ENCODE results near the gene F13B.

F13B gene

DNA sequence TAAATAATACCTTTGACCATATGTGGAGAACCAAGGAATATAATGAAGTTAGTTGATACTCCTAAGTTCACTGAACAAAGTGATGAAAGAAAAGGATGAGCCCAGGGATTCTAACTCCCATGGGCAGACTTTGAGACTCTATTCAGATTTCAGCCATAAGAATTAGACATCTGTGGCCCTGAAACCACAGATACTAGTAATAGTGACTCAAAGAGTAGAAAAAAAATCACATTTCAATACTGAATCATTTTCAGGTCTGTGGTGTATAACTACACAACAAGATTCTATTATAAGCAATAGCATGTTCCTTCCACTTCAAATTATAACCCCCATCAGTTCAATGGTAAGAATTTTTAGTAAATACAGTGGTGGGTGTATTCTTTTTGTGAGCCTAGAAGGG is 16.4 kb upstream of the F13B start:
- Histone ChIP-seq H3K9me3 (ENCODE audit: insufficient read depth, low read depth, low read length) (peaks cover 53% of the 10 kb centered on the region), H3K36me3 (ENCODE audit: insufficient read depth, low read depth, low read length) (peaks cover 73% of the 10 kb centered on the region), H3K27ac (ENCODE audit: low read length) (no peak overlapping the region), H3K4me3 (ENCODE audit: low read length) (no peak overlapping the region), H3K9ac (ENCODE audit: low read depth, low read length) (no peak overlapping the region), H3K4me1 (ENCODE audit: insufficient read depth, low read length) (no peaks in the 10 kb centered on the region), H3K27me3 (ENCODE audit: insufficient read depth, low read length) (no peaks in the 10 kb centered on the region)

GRCh38 chr1:197081117-197081753 is 14.2 kb upstream of the F13B start:
- no peaks in the 10 kb centered on the region for H3K27me3 ChIP-seq (ENCODE audit: insufficient read depth, low read length)
- no peak overlapping the region for H3K27ac ChIP-seq (ENCODE audit: low read length)
- no peaks in the 10 kb centered on the region for H3K4me1 ChIP-seq (ENCODE audit: insufficient read depth, low read length)
- H3K9me3 ChIP-seq (ENCODE audit: insufficient read depth, low read depth, low read length), result peaks cover 53% of the 10 kb centered on the region
- no peak overlapping the region for H3K4me3 ChIP-seq (ENCODE audit: low read length)
- H3K9ac ChIP-seq (ENCODE audit: low read depth, low read length), result no peak overlapping the region
- H3K36me3 ChIP-seq (ENCODE audit: insufficient read depth, low read depth, low read length), result peaks cover 50% of the 10 kb centered on the region

DNA sequence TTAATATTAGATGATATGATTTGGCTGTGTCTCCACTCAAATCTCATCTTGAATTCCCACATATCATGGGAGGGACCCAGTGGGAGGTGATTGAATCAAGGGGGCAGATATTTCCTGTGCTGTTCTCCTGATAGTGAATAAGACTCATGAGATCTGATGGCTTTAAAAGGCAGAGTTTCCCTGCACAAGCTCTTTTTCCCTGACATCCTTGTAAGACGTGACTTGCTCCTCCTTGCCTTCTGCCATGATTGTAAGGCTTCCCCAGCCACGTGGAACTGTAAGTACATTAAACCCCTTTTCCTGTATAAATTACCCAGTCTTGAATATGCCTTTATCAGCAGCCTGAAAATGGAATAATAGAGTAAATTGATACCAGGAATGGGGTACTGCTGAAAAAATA is 13.3 kb upstream of the F13B start:
- no peaks in the 10 kb centered on the region for H3K27me3 ChIP-seq (ENCODE audit: insufficient read depth, low read length)
- H3K9me3 ChIP-seq (ENCODE audit: insufficient read depth, low read depth, low read length), result peaks cover 49% of the 10 kb centered on the region
- H3K27ac ChIP-seq (ENCODE audit: low read length), result no peak overlapping the region
- no peaks in the 10 kb centered on the region for H3K4me1 ChIP-seq (ENCODE audit: insufficient read depth, low read length)
- peaks cover 41% of the 10 kb centered on the region for H3K36me3 ChIP-seq (ENCODE audit: insufficient read depth, low read depth, low read length)
- no peak overlapping the region for H3K9ac ChIP-seq (ENCODE audit: low read depth, low read length)
- H3K4me3 ChIP-seq (ENCODE audit: low read length), result no peak overlapping the region

DNA sequence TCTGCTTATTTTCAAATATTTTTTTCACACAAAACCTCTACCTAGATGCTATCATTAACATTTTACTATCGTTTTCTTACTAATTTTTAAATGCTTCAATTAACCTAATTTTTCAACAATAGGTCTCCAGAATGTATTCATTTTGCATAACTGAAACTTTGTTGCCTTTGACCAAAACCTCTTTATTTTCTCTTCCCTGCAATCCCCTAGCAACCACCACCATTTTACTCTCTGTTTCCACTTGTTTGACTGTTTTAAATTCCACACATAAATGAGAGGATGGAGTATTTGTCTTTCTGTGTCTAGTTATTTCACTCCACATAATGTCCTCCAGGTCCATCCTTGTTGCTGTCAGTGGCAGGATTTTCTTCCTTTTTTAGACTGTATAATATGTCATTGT is 9.5 kb upstream of the F13B start:
- no peaks in the 10 kb centered on the region for H3K27me3 ChIP-seq (ENCODE audit: insufficient read depth, low read length)
- peaks cover 4% of the 10 kb centered on the region; the same call in 1 of the 2 replicates for H3K36me3 ChIP-seq (ENCODE audit: insufficient read depth, low read depth, low read length)
- no peaks in the 10 kb centered on the region for H3K4me1 ChIP-seq (ENCODE audit: insufficient read depth, low read length)
- no peak overlapping the region for H3K27ac ChIP-seq (ENCODE audit: low read length)
- peaks cover 17% of the 10 kb centered on the region for H3K9me3 ChIP-seq (ENCODE audit: insufficient read depth, low read depth, low read length)
- H3K9ac ChIP-seq (ENCODE audit: low read depth, low read length), result no peak overlapping the region
- H3K4me3 ChIP-seq (ENCODE audit: low read length), result no peak overlapping the region

GRCh38 chr1:197073978-197074377 is 6.9 kb upstream of the F13B start:
- no peak overlapping the region for H3K4me3 ChIP-seq (ENCODE audit: low read length)
- no peak overlapping the region for H3K27ac ChIP-seq (ENCODE audit: low read length)
- no peaks in the 10 kb centered on the region for H3K36me3 ChIP-seq (ENCODE audit: insufficient read depth, low read depth, low read length)
- H3K9me3 ChIP-seq (ENCODE audit: insufficient read depth, low read depth, low read length), result no peaks in the 10 kb centered on the region
- no peaks in the 10 kb centered on the region for H3K4me1 ChIP-seq (ENCODE audit: insufficient read depth, low read length)
- H3K27me3 ChIP-seq (ENCODE audit: insufficient read depth, low read length), result no peaks in the 10 kb centered on the region
- H3K9ac ChIP-seq (ENCODE audit: low read depth, low read length), result no peak overlapping the region

- Histone ChIP-seq H3K4me3 (ENCODE audit: low read length) (no peak overlapping the region), H3K36me3 (ENCODE audit: insufficient read depth, low read depth, low read length) (no peaks in the 10 kb centered on the region), H3K9ac (ENCODE audit: low read depth, low read length) (no peak overlapping the region), H3K9me3 (ENCODE audit: insufficient read depth, low read depth, low read length) (no peaks in the 10 kb centered on the region), H3K27me3 (ENCODE audit: insufficient read depth, low read length) (no peaks in the 10 kb centered on the region), H3K27ac (ENCODE audit: low read length) (no peak overlapping the region), H3K4me1 (ENCODE audit: insufficient read depth, low read length) (no peaks in the 10 kb centered on the region)
Observed at GRCh38 chr1:197067457-197067818, 378 bp upstream of the F13B start.

- Histone ChIP-seq H3K9ac (ENCODE audit: low read depth, low read length) (no peak overlapping the region), H3K27me3 (ENCODE audit: insufficient read depth, low read length) (no peaks in the 10 kb centered on the region), H3K9me3 (ENCODE audit: insufficient read depth, low read depth, low read length) (no peaks in the 10 kb centered on the region), H3K27ac (ENCODE audit: low read length) (no peak overlapping the region), H3K4me1 (ENCODE audit: insufficient read depth, low read length) (no peaks in the 10 kb centered on the region), H3K4me3 (ENCODE audit: low read length) (no peak overlapping the region), H3K36me3 (ENCODE audit: insufficient read depth, low read depth, low read length) (no peaks in the 10 kb centered on the region)
Observed at GRCh38 chr1:197066277-197066676, 783 bp downstream of the F13B start.

DNA sequence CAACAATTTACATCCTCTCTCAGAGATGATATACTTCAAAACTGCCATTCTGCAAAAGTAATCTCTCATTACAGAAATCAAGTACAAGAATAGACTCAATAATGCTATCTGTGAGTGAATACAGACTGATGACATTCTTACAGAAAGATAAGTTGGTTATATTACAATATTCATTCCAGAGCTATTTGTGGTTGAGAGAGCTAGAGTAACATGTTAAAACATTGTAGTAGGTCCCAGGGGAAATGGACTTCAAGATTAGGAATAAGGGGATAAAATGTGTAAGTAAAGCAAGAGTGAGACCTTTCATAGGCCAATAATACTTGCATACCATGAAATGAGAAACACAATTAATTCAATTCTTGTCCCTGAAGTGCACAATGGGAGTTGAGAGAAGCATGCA is 1.5 kb downstream of the F13B start:
- no peaks in the 10 kb centered on the region for H3K27me3 ChIP-seq (ENCODE audit: insufficient read depth, low read length)
- H3K4me3 ChIP-seq (ENCODE audit: low read length), result no peak overlapping the region
- no peak overlapping the region for H3K27ac ChIP-seq (ENCODE audit: low read length)
- H3K9ac ChIP-seq (ENCODE audit: low read depth, low read length), result no peak overlapping the region
- H3K4me1 ChIP-seq (ENCODE audit: insufficient read depth, low read length), result no peaks in the 10 kb centered on the region
- no peaks in the 10 kb centered on the region for H3K36me3 ChIP-seq (ENCODE audit: insufficient read depth, low read depth, low read length)
- H3K9me3 ChIP-seq (ENCODE audit: insufficient read depth, low read depth, low read length), result no peaks in the 10 kb centered on the region

DNA sequence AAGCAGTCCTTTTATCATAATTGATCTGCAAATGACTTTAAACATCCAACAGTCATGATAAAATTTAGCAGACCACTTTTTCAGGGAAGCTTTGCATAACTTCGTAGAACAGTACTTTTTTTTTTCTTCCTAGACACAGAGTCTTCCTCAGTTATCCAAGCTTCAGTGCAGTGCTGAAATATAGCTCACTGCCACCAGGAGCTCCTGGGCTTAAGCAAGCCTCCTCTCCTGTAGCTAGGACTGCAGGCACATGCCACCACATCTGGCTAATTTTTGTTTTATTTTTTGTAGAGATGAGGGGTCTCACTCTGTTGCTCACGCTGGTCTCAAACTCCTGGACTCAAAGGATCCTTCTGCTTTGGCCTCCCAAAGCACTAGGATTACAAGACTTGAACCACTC is 3.8 kb downstream of the F13B start:
- Histone ChIP-seq H3K9me3 (ENCODE audit: insufficient read depth, low read depth, low read length) (no peaks in the 10 kb centered on the region), H3K27ac (ENCODE audit: low read length) (no peak overlapping the region), H3K9ac (ENCODE audit: low read depth, low read length) (no peak overlapping the region), H3K4me3 (ENCODE audit: low read length) (no peak overlapping the region), H3K36me3 (ENCODE audit: insufficient read depth, low read depth, low read length) (no peaks in the 10 kb centered on the region), H3K4me1 (ENCODE audit: insufficient read depth, low read length) (no peaks in the 10 kb centered on the region), H3K27me3 (ENCODE audit: insufficient read depth, low read length) (no peaks in the 10 kb centered on the region)

- H3K9ac ChIP-seq (ENCODE audit: low read depth, low read length), result no peak overlapping the region
- H3K27ac ChIP-seq (ENCODE audit: low read length), result no peak overlapping the region
- H3K4me1 ChIP-seq (ENCODE audit: insufficient read depth, low read length), result no peaks in the 10 kb centered on the region
- H3K27me3 ChIP-seq (ENCODE audit: insufficient read depth, low read length), result no peaks in the 10 kb centered on the region
- no peak overlapping the region for H3K4me3 ChIP-seq (ENCODE audit: low read length)
- H3K36me3 ChIP-seq (ENCODE audit: insufficient read depth, low read depth, low read length), result no peaks in the 10 kb centered on the region
- H3K9me3 ChIP-seq (ENCODE audit: insufficient read depth, low read depth, low read length), result no peaks in the 10 kb centered on the region
Observed at GRCh38 chr1:197062692-197063091, 4.4 kb downstream of the F13B start.

GRCh38 chr1:197049100-197049499 is 18.0 kb downstream of the F13B start:
- Histone ChIP-seq H3K27me3 (ENCODE audit: insufficient read depth, low read length) (no peaks in the 10 kb centered on the region), H3K9ac (ENCODE audit: low read depth, low read length) (no peak overlapping the region), H3K9me3 (ENCODE audit: insufficient read depth, low read depth, low read length) (no peaks in the 10 kb centered on the region), H3K4me1 (ENCODE audit: insufficient read depth, low read length) (no peaks in the 10 kb centered on the region), H3K4me3 (ENCODE audit: low read length) (no peak overlapping the region), H3K36me3 (ENCODE audit: insufficient read depth, low read depth, low read length) (no peaks in the 10 kb centered on the region), H3K27ac (ENCODE audit: low read length) (no peak overlapping the region)

DNA sequence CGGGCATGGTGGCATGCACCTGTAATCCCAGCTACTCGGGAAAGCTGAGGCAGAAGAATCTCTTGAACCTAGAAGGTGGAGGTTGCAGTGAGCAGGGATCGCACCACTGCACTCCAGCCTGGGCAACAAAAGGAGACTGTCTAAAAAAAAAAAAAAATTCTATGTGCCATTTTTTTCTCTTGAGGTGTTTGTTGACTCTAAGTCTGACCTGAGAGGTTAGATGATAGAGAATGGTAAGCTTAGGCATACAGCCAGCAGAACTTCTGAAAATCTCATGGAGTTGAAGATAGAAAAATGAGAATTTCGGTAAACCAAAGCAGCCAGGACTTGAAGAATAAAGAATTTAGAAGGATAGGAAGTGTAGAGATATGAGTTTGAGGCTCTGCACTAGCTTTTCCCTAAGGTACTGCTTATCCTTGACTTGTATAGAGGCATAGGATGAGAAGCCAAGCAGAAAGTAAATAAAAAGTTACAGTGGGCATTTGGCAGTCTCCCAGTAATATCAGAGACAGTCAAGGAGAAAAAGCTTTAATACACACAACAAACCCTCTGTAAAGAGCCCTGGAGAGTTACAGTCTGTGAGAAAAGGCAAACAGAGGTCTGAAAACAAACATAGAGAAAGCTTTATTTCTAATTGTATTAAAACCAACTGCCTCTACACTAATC is 24.3 kb downstream of the F13B start:
- H3K9ac ChIP-seq (ENCODE audit: low read depth, low read length), result no peak overlapping the region
- H3K4me3 ChIP-seq (ENCODE audit: low read length), result no peak overlapping the region
- H3K36me3 ChIP-seq (ENCODE audit: insufficient read depth, low read depth, low read length), result no peaks in the 10 kb centered on the region
- no peaks in the 10 kb centered on the region for H3K4me1 ChIP-seq (ENCODE audit: insufficient read depth, low read length)
- no peaks in the 10 kb centered on the region for H3K9me3 ChIP-seq (ENCODE audit: insufficient read depth, low read depth, low read length)
- no peak overlapping the region for H3K27ac ChIP-seq (ENCODE audit: low read length)
- no peaks in the 10 kb centered on the region for H3K27me3 ChIP-seq (ENCODE audit: insufficient read depth, low read length)

Measured in iPS-20b (cell line).